NCI-H2107 (cell line): ENCODE results near the gene WDR90.

ENCODE experiments used
- DNase-seq: peaks from one replicate; lab custom pipeline; 2025; lab: John Stamatoyannopoulos, UW

WDR90 gene

GRCh38 chr16:638836-639235 is 10.3 kb upstream of the WDR90 start:
- no peak for DNase-seq

GRCh38 chr16:640614-641013 is 8.6 kb upstream of the WDR90 start:
- no peak for DNase-seq

GRCh38 chr16:641326-642188 is 7.6 kb upstream of the WDR90 start, which contains the start of gene MCRIP2:
Gene MCRIP2, plus strand, starts transcription at chr16:641828. Its CDS starts 164 bp downstream, at chr16:641992.
- no peak for DNase-seq

- DNase-seq: no peak
Observed at GRCh38 chr16:642189-643049, 6.7 kb upstream of the WDR90 start.

- DNase-seq: no peak
Observed at GRCh38 chr16:643050-643368, 6.2 kb upstream of the WDR90 start.

- no peak for DNase-seq
Observed at GRCh38 chr16:644556-644955, 4.6 kb upstream of the WDR90 start.

- DNase-seq: no peak
Observed at GRCh38 chr16:645852-646678, 3.1 kb upstream of the WDR90 start.

GRCh38 chr16:646679-647172 is 2.4 kb upstream of the WDR90 start:
- no peak for DNase-seq

GRCh38 chr16:647173-647902 is 1.8 kb upstream of the WDR90 start:
- no peak for DNase-seq

- DNase-seq: no peak
Observed at GRCh38 chr16:648071-648780, 939 bp upstream of the WDR90 start.

- no peak for DNase-seq
Observed at GRCh38 chr16:649631-650030, 466 bp downstream of the WDR90 start.

- no peak for DNase-seq
Observed at GRCh38 chr16:651844-652243, 2.7 kb downstream of the WDR90 start.

- no peak for DNase-seq
Observed at GRCh38 chr16:652454-653305, 3.5 kb downstream of the WDR90 start.

GRCh38 chr16:654034-654433 is 4.9 kb downstream of the WDR90 start:
- no peak for DNase-seq

GRCh38 chr16:657487-657886 is 8.3 kb downstream of the WDR90 start:
- no peak for DNase-seq

- DNase-seq: no peak
Observed at GRCh38 chr16:658679-659571, 9.8 kb downstream of the WDR90 start.

- no peak for DNase-seq
Observed at GRCh38 chr16:659618-660017, 10.5 kb downstream of the WDR90 start.

- no peak for DNase-seq
Observed at GRCh38 chr16:660132-660458, 10.9 kb downstream of the WDR90 start.
